Psoas muscle (tissue), 8 donors: Measurements from ENCODE around the gene CLCA1. TPM values are rescaled to one million over a fixed set of nuclear protein-coding genes. Genes with fewer than 3 reads are reported as not detected.

Source experiments
- ATAC-seq, 4 donors: fragments of 200-7000 bp; cut with Tn5 transposase; one replicate each; pipeline ENCODE4 v1.9.1; 2020; ENCODE audit warnings: moderate library complexity in 3 of 4, mild to moderate bottlenecking in 2 of 4
- DNase-seq, 2 donors: peaks; one replicate each; pipeline ENCODE4 v3.0.0-alpha.2; 2020
- H3K27ac ChIP-seq: fragments of 200-600 bp; one replicate; pipeline ENCODE4 v1.8.0; 2022
- H3K27me3 ChIP-seq, 3 donors: fragments of 200-600 bp in 1 of 3; one replicate each; pipeline versions ENCODE4 v1.6.1 to v1.8.0; 2013 to 2022; ENCODE audit warnings: low read length in 2 of 3, mild to moderate bottlenecking in 2 of 3, moderate library complexity in 1 of 3; ENCODE audit not compliant: insufficient read depth in 3 of 3
- H3K36me3 ChIP-seq, 2 donors: fragments of 200-600 bp in 1 of 2; one replicate each; pipeline versions ENCODE4 v1.6.1 to v1.8.0; 2013 to 2022; ENCODE audit warnings: low read depth in 1 of 2, mild to moderate bottlenecking in 1 of 2, moderate library complexity in 1 of 2; ENCODE audit not compliant: insufficient read depth in 1 of 2
- H3K4me1 ChIP-seq: fragments of 200-600 bp; one replicate; pipeline ENCODE4 v1.8.0; 2022
- H3K4me3 ChIP-seq: fragments of 200-600 bp; one replicate; pipeline ENCODE4 v1.8.0; 2022; ENCODE audit warnings: mild to moderate bottlenecking
- H3K9me3 ChIP-seq: fragments of 200-600 bp; one replicate; pipeline ENCODE4 v1.8.0; 2022
- CTCF ChIP-seq: fragments of 200-600 bp; IDR thresholded peaks from one replicate; pipeline ENCODE4 v1.8.0; 2022; ENCODE audit warnings: antibody characterized with exemption
- WGBS, 3 donors: extraction: QIAGEN DNeasy Blood & Tissue Kit; methylation state at CpG; one replicate each; pipeline versions ENCODE4 v1.1.6 to v1.1.7; 2013; 5-methylcytosine and 5-hydroxymethylcytosine counted together
- intact Hi-C, 2 donors: fragments of 100-400 bp; cut with DNase I; formaldehyde crosslinking; loops; one replicate each; pipeline versions ENCODE4 v1.11.0 to v1.14.2; 2022
- polyA plus RNA-seq, 3 donors: library from polyadenylated mRNA; stranded (reverse); fragments of 200-250 nt; gene quantifications; one replicate each; pipeline ENCODE4 v1.2.3, GENCODE V29; 2013
- total RNA-seq, 4 donors: library from RNA; stranded (reverse); fragmentation: NEBNext Ultra II Directional in 2 of 4; extraction: Animal tissue kit (Norgen Biotek cat#: 25700) in 2 of 4; gene quantifications; one replicate each; pipeline versions ENCODE4 v1.2.1 to v1.2.4, GENCODE V29; 2021 to 2023
- donor health status: healthy with polysubstance abuse.
- donor health status: DM: no; HTN: no; CAD: no; lungs with moderate emphysema.
- donor health status: Bipolar disorder and iron deficiency.
- donor health status: healthy.
- donor health status: DM: yes; HTN: yes; CAD: no.
- donor health status: DM: no; HTN: no; CAD: no.
- donor health status: DM: no; HTN: no; CAD: no.
- donor health status: DM: yes; HTN: yes; CAD: no.

Gene CLCA1
- total and polyA plus RNA-seq, 7 donors, result 0.03 to 0.09 (median 0.07) TPM; not detected in 4

- no peak for DNase-seq
- no peaks in the 10 kb centered on the region for H3K4me1 ChIP-seq
- intact Hi-C loops, result no loop called here
- no peaks in the 10 kb centered on the region for H3K9me3 ChIP-seq
- no peak within 1 kb of the TSS for H3K27ac ChIP-seq
- TF ChIP-seq CTCF, result no peak
- H3K36me3 ChIP-seq, result no peaks in the 10 kb centered on the region
- no peak for ATAC-seq
- no peak within 1 kb of the TSS for H3K4me3 ChIP-seq
- no peaks in the 10 kb centered on the region for H3K27me3 ChIP-seq
Observed at GRCh38 chr1:86423873-86424272, 44.9 kb upstream of the CLCA1 start, which contains the start of gene CLCA2. Gene CLCA2 (plus strand): TSS chr1:86424171. CDS start chr1:86424248, 77 bp downstream.

- WGBS, 3 donors, result 81 to 85% (median 84%) methylated on average over 7 of the region's 7 CpGs
- peaks cover 2% of the 10 kb centered on the region for H3K4me1 ChIP-seq
- peak overlapping the region; percentile 24 for H3K27ac ChIP-seq
- TF ChIP-seq CTCF, result no peak
- intact Hi-C loops, result no loop called here
- no peak overlapping the region for H3K4me3 ChIP-seq
- DNase-seq (no peak), ATAC-seq (no peak)
- H3K36me3 ChIP-seq, result no peaks in the 10 kb centered on the region
- H3K27me3 ChIP-seq, result no peaks in the 10 kb centered on the region
- H3K9me3 ChIP-seq, result no peaks in the 10 kb centered on the region
Observed at GRCh38 chr1:86429122-86429725, 39.5 kb upstream of the CLCA1 start.

GRCh38 chr1:86429835-86430234 lies 38.9 kb upstream of the CLCA1 start:
- Histone ChIP-seq H3K4me1 (peaks cover 2% of the 10 kb centered on the region), H3K36me3 (no peaks in the 10 kb centered on the region), H3K4me3 (no peak overlapping the region), H3K9me3 (no peaks in the 10 kb centered on the region), H3K27me3 (no peaks in the 10 kb centered on the region), H3K27ac (peak overlapping the region; percentile 58)
- peak; percentile 65 to 89 (median 76) for ATAC-seq
- WGBS, 3 donors, result 6 to 26% (median 7%) methylated on average over 3 of the region's 3 CpGs
- TF ChIP-seq CTCF, result no peak
- intact Hi-C loops, result no loop called here
- DNase-seq, result no peak

- TF ChIP-seq CTCF, result no peak
- Histone ChIP-seq H3K27ac (peak overlapping the region; percentile 58), H3K9me3 (no peaks in the 10 kb centered on the region), H3K36me3 (no peaks in the 10 kb centered on the region), H3K4me1 (peaks cover 2% of the 10 kb centered on the region), H3K27me3 (no peaks in the 10 kb centered on the region), H3K4me3 (no peak overlapping the region)
- intact Hi-C loops, result no loop called here
- ATAC-seq (no peak), DNase-seq (no peak)
Observed at GRCh38 chr1:86430376-86430775, 38.4 kb upstream of the CLCA1 start.

- H3K27me3 ChIP-seq, result no peaks in the 10 kb centered on the region
- no peak overlapping the region for H3K4me3 ChIP-seq
- TF ChIP-seq CTCF, result no peak
- DNase-seq, result no peak
- H3K36me3 ChIP-seq, result no peaks in the 10 kb centered on the region
- H3K9me3 ChIP-seq, result no peaks in the 10 kb centered on the region
- intact Hi-C loops, result no loop called here
- no peak for ATAC-seq
- H3K4me1 ChIP-seq, result peaks cover 2% of the 10 kb centered on the region
- H3K27ac ChIP-seq, result no peak overlapping the region
Observed at GRCh38 chr1:86434059-86434458, 34.7 kb upstream of the CLCA1 start.
